ENCODE measurements around the gene LINC00237. TPM values are rescaled to one million over a fixed set of nuclear protein-coding genes. Genes with fewer than 3 reads are reported as not detected.

LINC00237 gene
- total and polyA plus RNA-seq, 9 of the 15 experiments (the other 6 are each of a cell fraction or from before 2014, with no cell fraction given) = not detected

DNA sequence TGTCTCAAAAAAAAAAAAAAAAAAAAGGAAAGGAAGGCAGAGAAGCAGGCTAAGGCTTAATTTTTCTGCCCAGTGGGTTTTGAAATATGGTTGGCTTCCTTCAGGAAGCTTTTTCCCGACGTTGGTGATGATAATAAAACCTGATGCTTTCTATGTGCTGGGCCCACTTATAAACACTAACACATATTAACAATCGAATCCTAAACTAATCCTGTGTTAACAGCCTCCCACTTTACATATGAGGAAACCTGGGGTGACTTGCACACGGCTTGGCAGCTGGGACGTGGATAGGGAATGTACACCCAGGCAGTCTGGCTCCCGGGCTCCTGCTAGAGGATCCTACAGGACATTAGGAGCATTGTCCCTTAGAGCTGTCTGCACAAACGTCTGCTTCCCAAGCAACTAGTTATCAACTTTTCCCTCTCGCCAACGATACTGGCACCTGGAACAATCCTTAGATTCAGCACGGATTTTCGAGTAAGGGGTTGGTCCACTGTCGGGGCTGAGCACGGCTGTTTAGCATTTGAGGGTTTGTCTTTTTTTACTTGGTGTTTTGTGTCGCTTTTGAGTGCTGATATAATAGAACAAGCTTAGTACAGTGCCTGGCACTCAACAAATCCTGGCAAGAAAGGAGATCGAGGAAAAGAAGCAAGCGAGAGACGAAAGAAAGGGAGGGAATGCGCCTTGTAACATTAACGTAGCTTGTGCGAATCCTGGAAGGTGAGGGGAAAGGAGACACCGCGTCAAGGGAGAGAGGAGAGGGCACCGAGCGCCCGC is 19.1 kb upstream of the LINC00237 start (continued):
- TF ChIP-seq HDAC2 (IDR thresholded peaks at IDR 0.05) (peak; percentile 31; the same call in 1 of the 2 replicates), ZNF232 (CRISPR knock-in tag; IDR thresholded peaks at IDR 0.05) (no peak)

DNA sequence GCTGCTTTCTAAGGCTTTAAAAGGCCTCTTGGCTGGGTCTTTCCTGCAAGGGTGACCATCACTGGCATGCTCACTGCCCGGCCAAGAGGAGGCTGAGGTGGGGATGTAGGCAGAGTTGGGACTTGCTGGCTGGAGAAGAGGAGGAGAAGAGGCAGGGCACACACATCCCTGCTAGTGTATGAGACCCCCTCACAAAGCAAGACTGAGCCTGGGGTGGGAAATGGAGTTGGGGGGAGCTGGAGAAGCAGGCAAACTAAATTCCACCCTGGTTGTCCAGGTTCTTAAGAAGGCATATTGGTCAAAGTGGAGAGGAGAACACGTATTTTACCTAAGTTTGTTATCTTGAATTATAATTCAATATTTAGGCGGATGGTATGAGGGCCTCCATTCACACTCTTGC is 18.0 kb upstream of the LINC00237 start:
- ATAC-seq (no peak), DNase-seq (ENCODE audit: extremely low read depth in 1 of 4, low spot score in 3 of 4) (no peak), FAIRE-seq (no peak)
- ChIA-PET CTCF (ENCODE audit: low intra/inter-chr PET ratio) (no interaction called here), POLR2A (no interaction called here)
- BruUV-seq (replicated peaks) = no TSS peak
- H3K36me3 ChIP-seq (ENCODE audit: control insufficient read depth, insufficient read depth, low read length) = no peaks in the 10 kb centered on the region
- H3K9ac ChIP-seq (ENCODE audit: insufficient read depth in 1 of 2, low read depth in 2 of 2, low read length in 2 of 2) = no peak overlapping the region
- intact Hi-C loops (cut with micrococcal nuclease) = loop anchor here (10.0 kb wide), 1 partner anchor 259 kb away; no protein-coding TSS in a partner anchor
- H3K4me1 ChIP-seq (replicated peaks in 1 of 2; ENCODE audit: control insufficient read depth in 2 of 2, insufficient read depth in 2 of 2, low read length in 2 of 2) = peaks cover 5 to 8% of the 10 kb centered on the region in 2 experiments; a peak in 3 of 5 replicates
- no peaks in the 10 kb centered on the region for H4K20me1 ChIP-seq (replicated peaks; ENCODE audit: control insufficient read depth, insufficient read depth, low read length)
- no peaks in the 10 kb centered on the region for H3K9me3 ChIP-seq (replicated peaks; ENCODE audit: control insufficient read depth, insufficient read depth, low read depth, low read length)
- H3K27me3 ChIP-seq (ENCODE audit: control insufficient read depth in 2 of 2, insufficient read depth in 2 of 2, low read length in 2 of 2) = no peaks in the 10 kb centered on the region
- in situ Hi-C loops (cut with MboI) = no loop called here
- H3K4me2 ChIP-seq (ENCODE audit: insufficient read depth, low read length) = no peak overlapping the region
- no peak for TF ChIP-seq ZNF707 (CRISPR knock-in tag; conservative IDR thresholded peaks at IDR 0.05)
- TF ChIP-seq, protein P1, sequence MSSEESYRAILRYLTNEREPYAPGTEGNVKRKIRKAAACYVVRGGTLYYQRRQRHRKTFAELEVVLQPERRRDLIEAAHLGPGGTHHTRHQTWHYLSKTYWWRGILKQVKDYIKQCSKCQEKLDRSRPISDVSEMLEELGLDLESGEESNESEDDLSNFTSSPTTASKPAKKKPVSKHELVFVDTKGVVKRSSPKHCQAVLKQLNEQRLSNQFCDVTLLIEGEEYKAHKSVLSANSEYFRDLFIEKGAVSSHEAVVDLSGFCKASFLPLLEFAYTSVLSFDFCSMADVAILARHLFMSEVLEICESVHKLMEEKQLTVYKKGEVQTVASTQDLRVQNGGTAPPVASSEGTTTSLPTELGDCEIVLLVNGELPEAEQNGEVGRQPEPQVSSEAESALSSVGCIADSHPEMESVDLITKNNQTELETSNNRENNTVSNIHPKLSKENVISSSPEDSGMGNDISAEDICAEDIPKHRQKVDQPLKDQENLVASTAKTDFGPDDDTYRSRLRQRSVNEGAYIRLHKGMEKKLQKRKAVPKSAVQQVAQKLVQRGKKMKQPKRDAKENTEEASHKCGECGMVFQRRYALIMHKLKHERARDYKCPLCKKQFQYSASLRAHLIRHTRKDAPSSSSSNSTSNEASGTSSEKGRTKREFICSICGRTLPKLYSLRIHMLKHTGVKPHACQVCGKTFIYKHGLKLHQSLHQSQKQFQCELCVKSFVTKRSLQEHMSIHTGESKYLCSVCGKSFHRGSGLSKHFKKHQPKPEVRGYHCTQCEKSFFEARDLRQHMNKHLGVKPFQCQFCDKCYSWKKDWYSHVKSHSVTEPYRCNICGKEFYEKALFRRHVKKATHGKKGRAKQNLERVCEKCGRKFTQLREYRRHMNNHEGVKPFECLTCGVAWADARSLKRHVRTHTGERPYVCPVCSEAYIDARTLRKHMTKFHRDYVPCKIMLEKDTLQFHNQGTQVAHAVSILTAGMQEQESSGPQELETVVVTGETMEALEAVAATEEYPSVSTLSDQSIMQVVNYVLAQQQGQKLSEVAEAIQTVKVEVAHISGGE (CRISPR knock-in tag; IDR thresholded peaks at IDR 0.05) = no peak
- H2AFZ ChIP-seq (ENCODE audit: low read depth, low read length) = no peak overlapping the region
- 80% methylated on average over 2 of the region's 3 CpGs for WGBS (ENCODE audit: insufficient coverage, low coverage, missing lambda C conversion rate)
- peaks cover 18% of the 10 kb centered on the region for H3K79me2 ChIP-seq (ENCODE audit: control insufficient read depth, insufficient read depth, low read length)
- H3K27ac ChIP-seq (ENCODE audit: extremely low read depth, low read depth, low read length) = no peak overlapping the region
- H3K4me3 ChIP-seq = no peak overlapping the region
- H3K9me1 ChIP-seq (ENCODE audit: control insufficient read depth, insufficient read depth, low read length) = no peaks in the 10 kb centered on the region
